A673 (cell line): ENCODE measurements around the gene CACNB1. TPM values are rescaled to one million over a fixed set of nuclear protein-coding genes. Genes with fewer than 3 reads are reported as not detected.

ENCODE experiments used
- BruUV-seq: library from RNA; stranded (reverse); fragments of 400-500 nt; replicated peaks from 2 replicates; lab custom pipeline; 2021; lab: Mats Ljungman, UMichigan
- CTCF ChIA-PET: fragments of 300-600 bp; sonication (Branson Sonifier 250); formaldehyde crosslinking; loops from one replicate; lab custom pipeline; 2022; ENCODE audit warnings: antibody characterized with exemption; lab: Charles Lee
- POLR2A ChIA-PET: fragments of 300-600 bp; sonication (Branson Sonifier 250); formaldehyde crosslinking; loops from one replicate; lab custom pipeline; 2022; ENCODE audit warnings: antibody characterized with exemption; ENCODE audit not compliant: low non-redundant PET; lab: Charles Lee
- DNase-seq: peaks from one replicate; pipeline ENCODE4 v3.0.0-alpha.2; 2015; ENCODE audit warnings: low spot score
- H3K27ac ChIP-seq: fragments of 200-600 bp; sonication (generic); 2 replicates; pipeline ENCODE4 v1.5.1; 2016; ENCODE audit warnings: mixed run types, low read depth, mild to moderate bottlenecking, mixed read lengths, antibody characterized with exemption, low read length; ENCODE audit not compliant: poor library complexity, severe bottlenecking
- H3K27me3 ChIP-seq: fragments of 200-600 bp; sonication (generic); replicated peaks from 2 replicates; pipeline ENCODE4 v1.6.1; 2017; ENCODE audit warnings: mixed run types, low read depth, mild to moderate bottlenecking, mixed read lengths, antibody characterized with exemption, low read length; ENCODE audit not compliant: insufficient read depth, poor library complexity
- H3K36me3 ChIP-seq: fragments of 200-600 bp; sonication (generic); 2 replicates; pipeline ENCODE4 v1.6.1; 2016; ENCODE audit warnings: mixed run types, mild to moderate bottlenecking, mixed read lengths, antibody characterized with exemption, low read length; ENCODE audit not compliant: insufficient read depth, poor library complexity, severe bottlenecking
- H3K4me1 ChIP-seq: fragments of 200-600 bp; sonication (generic); 2 replicates; pipeline ENCODE4 v1.6.1; 2017; ENCODE audit warnings: mixed run types, mild to moderate bottlenecking, mixed read lengths, antibody characterized with exemption, low read length; ENCODE audit not compliant: insufficient read depth, poor library complexity, severe bottlenecking
- H3K4me3 ChIP-seq: fragments of 200-600 bp; sonication (generic); 2 replicates; pipeline ENCODE4 v1.5.1; 2016; ENCODE audit warnings: low read depth, mixed run types, mild to moderate bottlenecking, mixed read lengths, low read length; ENCODE audit not compliant: poor library complexity, severe bottlenecking
- H3K9me3 ChIP-seq: fragments of 200-600 bp; sonication (generic); 2 replicates; pipeline ENCODE4 v1.6.1; 2016; ENCODE audit warnings: mixed run types, low read depth, mild to moderate bottlenecking, mixed read lengths, antibody characterized with exemption, low read length; ENCODE audit not compliant: poor library complexity, severe bottlenecking
- EZH2 ChIP-seq: fragments of 200-600 bp; sonication (generic); IDR thresholded peaks from 2 replicates; pipeline ENCODE4 v1.6.1; 2017; ENCODE audit warnings: borderline replicate concordance, low read depth, mild to moderate bottlenecking, mixed read lengths, antibody characterized with exemption, low read length; ENCODE audit not compliant: poor library complexity, severe bottlenecking
- intact Hi-C: fragments of 100-400 bp; cut with micrococcal nuclease; formaldehyde crosslinking; loops from one replicate; pipeline ENCODE4 v1.10.0; 2022; ENCODE audit not compliant: unreplicated experiment
- total RNA-seq: library from RNA; stranded (reverse); gene quantifications from 2 replicates; pipeline ENCODE4 v1.2.3, GENCODE V29; 2021
- TF ChIP-seq, protein P1 (sequence below): fragments of 300-800, 200-600 bp; sonication (generic); conservative IDR thresholded peaks from 2 replicates; pipeline ENCODE4 v1.5.1; 2017; ENCODE audit warnings: low read depth, mild to moderate bottlenecking, antibody characterized with exemption, low read length, moderate library complexity, mixed read lengths

The CACNB1 gene
- total RNA-seq, 1 experiment from 2014 or later, result 8.0 TPM

DNA sequence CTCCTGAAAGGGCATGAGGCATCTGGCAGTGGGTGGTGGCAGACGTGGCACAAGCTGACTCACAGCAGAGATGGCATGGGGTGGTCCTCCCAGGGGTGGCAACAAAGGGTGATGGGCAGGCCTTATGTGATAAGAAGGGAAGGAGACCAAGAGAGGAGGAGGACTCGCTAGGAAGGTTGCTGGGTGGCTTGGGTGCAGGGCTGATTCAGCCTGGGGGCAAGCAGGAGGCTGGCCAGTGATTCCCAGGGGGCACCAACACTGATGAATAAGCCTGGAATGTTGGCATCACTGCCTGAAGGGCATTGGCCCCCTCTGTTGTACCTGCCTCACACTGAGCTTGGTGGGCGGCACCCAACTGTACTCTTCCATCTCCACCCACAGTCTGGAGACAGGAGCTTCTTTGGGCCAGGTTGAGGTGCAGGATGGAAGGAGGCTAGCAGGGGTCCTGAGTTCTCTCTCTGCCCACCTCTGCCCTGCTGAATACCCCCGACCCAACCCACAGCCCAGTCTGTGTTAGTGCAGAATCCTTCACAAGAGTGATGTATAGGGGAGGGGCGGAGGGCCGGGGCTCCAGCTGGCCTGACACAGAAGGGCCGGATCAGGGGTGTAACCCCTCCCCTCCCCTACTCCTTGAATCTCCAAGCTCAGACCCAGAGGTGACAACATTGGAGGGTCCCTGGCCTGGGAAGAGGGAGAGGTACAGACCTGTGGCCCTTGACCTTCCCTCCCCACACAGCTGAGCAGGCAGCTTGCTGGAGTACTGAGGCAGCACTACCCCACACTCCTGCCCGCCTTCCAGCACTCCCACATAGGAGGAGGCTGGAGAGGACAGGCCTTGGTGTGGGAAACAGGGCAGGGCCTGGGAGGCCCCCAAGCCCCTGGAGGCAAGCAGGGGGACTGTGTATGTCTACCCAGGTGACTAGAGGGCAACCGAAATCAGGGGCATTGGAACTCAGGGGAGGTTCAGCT lies 25.7 kb upstream of the CACNB1 start:
- peaks cover 3% of the 10 kb centered on the region for H3K27me3 ChIP-seq
- no peak overlapping the region for H3K4me3 ChIP-seq

DNA sequence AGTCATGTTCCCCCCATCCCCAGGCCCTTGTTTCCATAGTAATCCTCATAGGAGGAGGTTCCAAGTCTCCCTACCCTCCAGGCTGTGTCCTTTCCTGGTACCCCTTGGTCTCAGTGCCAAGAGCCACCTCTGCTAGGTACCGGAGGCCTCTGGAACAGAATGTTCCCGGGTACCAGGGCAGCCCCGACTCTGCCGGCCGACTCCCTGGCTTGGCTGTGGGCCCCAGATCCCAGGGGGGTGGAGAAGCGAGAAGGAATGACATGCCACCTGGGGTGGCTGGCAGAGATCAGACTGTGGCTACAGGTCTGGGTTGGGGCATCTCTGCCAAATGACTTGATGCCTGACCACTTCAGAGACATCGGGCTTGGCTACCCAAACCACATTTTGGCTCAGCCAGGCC lies 24.7 kb upstream of the CACNB1 start:
- TF ChIP-seq, protein P1, sequence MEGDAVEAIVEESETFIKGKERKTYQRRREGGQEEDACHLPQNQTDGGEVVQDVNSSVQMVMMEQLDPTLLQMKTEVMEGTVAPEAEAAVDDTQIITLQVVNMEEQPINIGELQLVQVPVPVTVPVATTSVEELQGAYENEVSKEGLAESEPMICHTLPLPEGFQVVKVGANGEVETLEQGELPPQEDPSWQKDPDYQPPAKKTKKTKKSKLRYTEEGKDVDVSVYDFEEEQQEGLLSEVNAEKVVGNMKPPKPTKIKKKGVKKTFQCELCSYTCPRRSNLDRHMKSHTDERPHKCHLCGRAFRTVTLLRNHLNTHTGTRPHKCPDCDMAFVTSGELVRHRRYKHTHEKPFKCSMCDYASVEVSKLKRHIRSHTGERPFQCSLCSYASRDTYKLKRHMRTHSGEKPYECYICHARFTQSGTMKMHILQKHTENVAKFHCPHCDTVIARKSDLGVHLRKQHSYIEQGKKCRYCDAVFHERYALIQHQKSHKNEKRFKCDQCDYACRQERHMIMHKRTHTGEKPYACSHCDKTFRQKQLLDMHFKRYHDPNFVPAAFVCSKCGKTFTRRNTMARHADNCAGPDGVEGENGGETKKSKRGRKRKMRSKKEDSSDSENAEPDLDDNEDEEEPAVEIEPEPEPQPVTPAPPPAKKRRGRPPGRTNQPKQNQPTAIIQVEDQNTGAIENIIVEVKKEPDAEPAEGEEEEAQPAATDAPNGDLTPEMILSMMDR, result no peak
- TF ChIP-seq EZH2, result no peak
- CTCF ChIA-PET, result no interaction called here
- peaks cover 3% of the 10 kb centered on the region for H3K27me3 ChIP-seq

More for the DNA sequence above, 25.7 kb upstream of the CACNB1 start:
- Histone ChIP-seq H3K9me3 (no peaks in the 10 kb centered on the region), H3K4me1 (peaks cover 4% of the 10 kb centered on the region), H3K36me3 (no peaks in the 10 kb centered on the region), H3K27ac (no peak overlapping the region)
- ChIA-PET POLR2A (no interaction called here), CTCF (no interaction called here)
- intact Hi-C loops, result no loop called here
- no peak for DNase-seq
- TF ChIP-seq, protein P1, result no peak
- no peak for TF ChIP-seq EZH2
- no TSS peak for BruUV-seq

DNA sequence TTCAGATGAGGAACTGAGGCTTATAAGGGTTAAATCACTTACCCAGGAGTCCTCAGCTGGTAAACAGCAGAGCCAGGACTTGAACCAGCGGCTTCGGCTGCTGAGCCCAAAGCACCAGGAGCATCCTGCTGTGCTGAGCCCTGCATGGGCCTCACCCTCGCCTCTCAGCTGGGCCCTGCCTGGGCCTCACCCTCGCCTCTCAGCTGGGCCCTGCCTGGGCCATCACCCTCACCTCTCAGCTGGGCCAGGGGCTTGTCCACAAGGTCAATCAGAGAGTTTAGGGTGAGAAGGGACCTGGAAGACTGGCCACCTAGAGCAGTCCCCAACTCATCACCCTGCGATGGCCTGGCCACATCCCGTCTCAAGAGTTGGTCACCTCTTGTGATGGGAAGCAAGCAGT lies 24.1 kb upstream of the CACNB1 start:
- intact Hi-C loops, result no loop called here
- Histone ChIP-seq H3K36me3 (no peaks in the 10 kb centered on the region), H3K27me3 (peaks cover 3% of the 10 kb centered on the region), H3K27ac (no peak overlapping the region), H3K9me3 (no peaks in the 10 kb centered on the region), H3K4me3 (no peak overlapping the region), H3K4me1 (peaks cover 4% of the 10 kb centered on the region)
- no TSS peak for BruUV-seq
- CTCF ChIA-PET, result interaction anchor here (0.6 kb wide), 1 partner anchor 11 kb away, joined by 5 read pairs; no protein-coding TSS in a partner anchor
- POLR2A ChIA-PET, result no interaction called here
- no peak for DNase-seq
- no peak for TF ChIP-seq EZH2
- TF ChIP-seq, protein P1, result no peak

More for the DNA sequence above, 24.7 kb upstream of the CACNB1 start:
- DNase-seq, result no peak
- Histone ChIP-seq H3K4me1 (peaks cover 4% of the 10 kb centered on the region), H3K27ac (no peak overlapping the region), H3K9me3 (no peaks in the 10 kb centered on the region), H3K4me3 (no peak overlapping the region), H3K36me3 (no peaks in the 10 kb centered on the region)
- no TSS peak for BruUV-seq
- intact Hi-C loops, result no loop called here
- POLR2A ChIA-PET, result no interaction called here
